Right atrium auricular region (tissue), 2 donors: Measurements from ENCODE around the gene SSX7. TPM values are rescaled to one million over a fixed set of nuclear protein-coding genes. Genes with fewer than 3 reads are reported as not detected.
"Not testable (repeated sequence)": the region's sequence is repeated elsewhere in the genome, so short reads cannot be mapped to it uniquely, and the experiment has no call there.

Source experiments
- DNase-seq: peaks from one replicate; pipeline ENCODE4 v3.0.0-alpha.2; 2019; ENCODE audit warnings: low spot score
- H3K27ac ChIP-seq, 2 donors: fragments of 200-600 bp; sonication (generic); 1 replicate in 1 of 2; 2 replicates in 1 of 2; pipeline ENCODE4 v1.5.1; 2016 to 2019
- H3K27me3 ChIP-seq, 2 donors: fragments of 200-600 bp; sonication (generic); one replicate each; pipeline versions ENCODE4 v1.5.1 to v1.6.0; 2017 to 2019
- H3K36me3 ChIP-seq: fragments of 200-600 bp; sonication (generic); one replicate; pipeline ENCODE4 v1.5.1; 2016
- H3K4me1 ChIP-seq, 2 donors: fragments of 200-600 bp; sonication (generic); one replicate each; pipeline versions ENCODE4 v1.5.1 to v1.6.0; 2017 to 2019
- H3K4me3 ChIP-seq, 2 donors: fragments of 200-600 bp; sonication (generic); 1 replicate in 1 of 2; 2 replicates in 1 of 2; pipeline ENCODE4 v1.5.1; 2017 to 2019; ENCODE audit warnings: mild to moderate bottlenecking in 1 of 2, moderate library complexity in 1 of 2
- H3K9me3 ChIP-seq, 2 donors: fragments of 200-600 bp; sonication (generic); one replicate each; pipeline ENCODE4 v1.5.1; 2019
- total RNA-seq, 2 donors: library from RNA; depleted of rRNA; stranded (reverse); fragments of >200 nt; gene quantifications; one replicate each; pipeline ENCODE4 v1.1.0, GENCODE V29; 2016
- TF ChIP-seq, protein P1 (sequence below), 2 donors: fragments of 200-600 bp; sonication (generic); IDR thresholded peaks; one replicate each; pipeline ENCODE4 v1.5.1; 2019; ENCODE audit warnings: antibody characterized with exemption in 2 of 2

The SSX7 gene, protein sequence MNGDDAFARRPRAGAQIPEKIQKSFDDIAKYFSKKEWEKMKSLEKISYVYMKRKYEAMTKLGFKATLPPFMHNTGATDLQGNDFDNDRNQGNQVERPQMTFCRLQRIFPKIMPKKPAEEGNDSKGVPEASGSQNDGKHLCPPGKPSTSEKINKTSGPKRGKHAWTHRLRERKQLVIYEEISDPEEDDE
- total RNA-seq: not detected

DNA sequence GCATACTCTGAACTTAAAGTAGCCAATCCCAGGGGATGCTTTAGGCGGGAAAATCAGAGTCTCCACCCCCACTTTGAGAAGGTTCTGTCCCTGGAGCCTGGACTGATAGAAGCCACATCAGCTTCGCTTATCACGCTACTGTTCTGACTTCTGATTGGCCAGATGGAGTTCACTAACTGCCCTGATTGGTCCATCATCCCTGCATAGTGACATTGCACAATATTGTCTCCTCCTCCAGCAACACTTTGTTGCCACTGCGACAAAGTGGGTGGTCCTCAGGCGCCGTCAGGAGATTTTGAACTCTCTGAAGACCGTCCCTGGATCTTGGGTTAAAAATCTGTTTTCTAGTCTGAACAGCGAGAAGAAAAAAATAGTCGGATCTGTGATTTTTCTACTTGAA lies at the start of gene SSX7:
TSS of gene SSX7 (minus strand) at position 101 of the 400 bp plus-strand sequence. CDS start 1,428 bp downstream, outside the sequence.
- not testable (repeated sequence) for H3K27ac ChIP-seq, H3K36me3 ChIP-seq, DNase-seq, H3K27me3 ChIP-seq, H3K4me3 ChIP-seq, H3K4me1 ChIP-seq, H3K9me3 ChIP-seq

DNA sequence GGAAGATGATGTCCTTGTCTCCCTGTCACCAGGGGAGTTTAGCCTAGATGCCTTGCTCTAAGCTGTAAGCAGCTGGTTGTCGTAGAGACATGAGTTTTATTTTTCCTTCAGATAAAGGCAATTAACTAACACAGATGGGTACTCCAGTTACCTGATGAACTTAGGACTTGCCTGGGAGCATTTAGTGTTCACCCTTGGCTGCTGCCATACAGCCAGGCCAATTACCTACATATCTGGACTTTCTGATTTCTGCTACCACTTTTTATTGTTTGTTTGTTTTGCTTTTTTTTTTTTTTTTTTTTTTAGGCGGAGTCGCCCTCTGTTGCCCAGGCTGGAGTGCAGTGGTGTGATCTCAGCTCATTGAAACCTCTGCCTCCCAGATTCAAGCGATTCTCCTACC lies 37.3 kb upstream of the SSX7 start:
- H3K4me1 ChIP-seq, H3K9me3 ChIP-seq, H3K27me3 ChIP-seq, H3K36me3 ChIP-seq, H3K27ac ChIP-seq, H3K4me3 ChIP-seq, DNase-seq: not testable (repeated sequence)

DNA sequence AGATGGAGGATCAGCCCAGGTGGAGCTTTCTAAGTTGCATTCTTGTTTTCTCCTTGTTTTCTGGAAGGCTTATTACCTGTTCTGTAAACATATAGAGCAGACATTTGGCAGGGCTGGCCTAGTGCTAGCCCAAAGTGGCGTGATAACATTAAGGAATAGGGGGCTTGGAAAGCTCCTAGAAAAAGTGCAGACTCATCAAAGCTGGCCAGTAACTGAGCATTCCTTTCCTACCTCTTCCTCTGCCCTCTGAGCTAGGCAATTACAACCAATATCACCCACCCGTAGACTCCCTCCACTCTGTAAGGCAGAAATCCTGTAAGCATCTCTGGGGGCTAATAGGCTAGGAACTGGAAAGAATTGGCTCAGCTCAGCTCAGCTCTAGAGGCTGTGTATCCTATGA lies 7.5 kb upstream of the SSX7 start:
- not testable (repeated sequence) for H3K9me3 ChIP-seq, H3K27ac ChIP-seq, H3K4me3 ChIP-seq, H3K27me3 ChIP-seq, DNase-seq, H3K4me1 ChIP-seq, H3K36me3 ChIP-seq

DNA sequence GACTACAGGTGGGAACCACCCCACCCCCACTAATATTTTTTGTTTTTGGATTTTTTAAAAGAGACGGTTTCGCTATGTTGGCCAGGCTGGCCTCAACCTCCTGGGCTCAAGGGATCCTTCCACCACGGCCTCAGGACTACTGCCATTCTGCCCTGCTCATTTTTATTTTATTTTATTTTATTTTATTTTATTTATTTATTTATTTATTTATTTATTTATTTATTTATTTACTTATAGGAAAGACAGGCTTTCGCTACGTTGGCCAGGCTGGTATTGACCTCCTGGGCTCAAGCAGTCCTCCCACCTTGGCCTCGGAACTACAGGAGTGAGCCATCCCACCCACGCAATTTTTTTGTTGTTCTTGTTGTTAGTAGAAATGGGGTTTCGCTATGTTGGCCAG lies 775 bp upstream of the SSX7 start:
- H3K4me1 ChIP-seq, H3K9me3 ChIP-seq, DNase-seq, H3K27ac ChIP-seq, H3K4me3 ChIP-seq, H3K36me3 ChIP-seq, H3K27me3 ChIP-seq: not testable (repeated sequence)

DNA sequence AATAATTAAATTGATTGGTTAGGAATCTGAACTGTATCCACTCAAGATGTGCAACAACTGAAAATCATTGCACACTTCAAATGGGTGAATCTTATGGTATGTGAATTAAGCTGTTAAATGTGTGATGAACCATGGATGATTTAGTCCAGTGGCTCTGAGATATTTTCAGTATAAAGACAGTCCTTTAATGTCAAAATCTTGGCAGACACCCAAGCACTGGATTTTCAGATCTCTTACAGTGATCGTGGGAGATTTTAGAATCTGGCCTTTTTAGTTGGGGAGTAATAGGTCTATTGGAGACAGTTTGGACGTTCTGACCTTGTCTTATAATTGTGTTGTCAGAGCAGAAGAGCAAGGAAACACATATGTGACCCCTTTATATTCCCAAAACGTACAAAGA lies 4.0 kb downstream of the SSX7 start:
- not testable (repeated sequence) for H3K9me3 ChIP-seq, H3K4me1 ChIP-seq, H3K27me3 ChIP-seq, H3K36me3 ChIP-seq, H3K4me3 ChIP-seq, DNase-seq, H3K27ac ChIP-seq

DNA sequence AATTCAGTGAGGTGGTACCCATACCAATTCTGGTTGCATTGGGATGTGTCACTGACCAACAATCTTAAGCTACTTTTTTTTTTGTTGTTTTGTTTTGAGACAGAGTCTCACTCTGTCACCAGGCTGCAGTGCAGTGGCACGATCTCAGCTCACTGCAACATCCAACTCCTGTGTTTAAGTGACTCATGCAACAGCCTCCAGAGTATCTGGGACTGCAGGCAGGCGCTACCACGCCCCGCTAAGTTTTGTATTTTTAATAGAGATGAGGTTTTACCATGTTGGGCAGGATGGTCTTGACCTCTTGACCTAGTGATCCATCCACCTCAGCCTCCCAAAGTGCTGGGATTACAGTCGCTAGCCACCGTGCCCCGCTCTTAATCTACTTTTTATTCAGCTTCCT lies 5.7 kb downstream of the SSX7 start:
- not testable (repeated sequence) for H3K4me3 ChIP-seq, DNase-seq, H3K27ac ChIP-seq, H3K36me3 ChIP-seq, H3K9me3 ChIP-seq, H3K4me1 ChIP-seq, H3K27me3 ChIP-seq

DNA sequence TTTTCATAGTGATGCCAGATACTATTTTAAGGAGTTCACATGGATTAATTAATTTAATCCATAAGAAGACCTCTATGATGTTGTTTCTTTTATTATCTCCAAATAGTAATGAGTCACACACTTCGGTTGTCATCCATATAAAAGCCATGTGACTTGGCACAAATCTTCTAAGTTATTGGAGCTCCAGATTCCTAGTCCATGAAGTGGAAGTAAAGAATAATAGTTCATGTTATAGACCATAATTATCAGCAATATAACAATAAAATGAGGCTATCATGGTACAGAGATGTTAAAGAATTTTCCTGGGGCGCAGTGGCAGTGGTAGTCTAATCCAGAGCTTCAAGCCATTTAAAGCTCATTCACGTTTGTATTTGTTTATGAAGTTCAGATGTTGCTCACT lies 26.2 kb downstream of the SSX7 start:
- H3K4me1 ChIP-seq, H3K9me3 ChIP-seq, H3K27ac ChIP-seq, H3K27me3 ChIP-seq, H3K36me3 ChIP-seq, H3K4me3 ChIP-seq, DNase-seq: not testable (repeated sequence)

DNA sequence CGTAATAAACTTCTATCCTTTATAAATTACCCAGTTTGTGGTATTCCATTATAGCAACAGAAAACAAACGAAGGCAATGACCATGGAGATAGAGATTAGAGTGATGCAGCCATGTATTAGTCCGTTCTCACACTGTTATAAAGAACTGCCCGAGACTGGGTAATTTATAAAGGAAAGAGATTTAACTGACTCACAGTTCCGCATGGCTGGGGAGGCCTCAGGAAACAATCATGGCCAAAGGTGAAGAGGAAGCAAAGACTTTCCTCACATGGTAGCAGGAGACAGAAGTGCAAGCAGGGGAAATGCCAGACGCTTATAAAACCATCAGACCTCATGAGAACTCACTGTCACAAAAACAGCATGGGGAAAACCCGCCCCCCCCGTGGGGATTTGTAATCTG lies 34.0 kb downstream of the SSX7 start:
- not testable (repeated sequence) for H3K27me3 ChIP-seq, H3K36me3 ChIP-seq, H3K4me1 ChIP-seq, H3K27ac ChIP-seq, H3K4me3 ChIP-seq, H3K9me3 ChIP-seq, DNase-seq

DNA sequence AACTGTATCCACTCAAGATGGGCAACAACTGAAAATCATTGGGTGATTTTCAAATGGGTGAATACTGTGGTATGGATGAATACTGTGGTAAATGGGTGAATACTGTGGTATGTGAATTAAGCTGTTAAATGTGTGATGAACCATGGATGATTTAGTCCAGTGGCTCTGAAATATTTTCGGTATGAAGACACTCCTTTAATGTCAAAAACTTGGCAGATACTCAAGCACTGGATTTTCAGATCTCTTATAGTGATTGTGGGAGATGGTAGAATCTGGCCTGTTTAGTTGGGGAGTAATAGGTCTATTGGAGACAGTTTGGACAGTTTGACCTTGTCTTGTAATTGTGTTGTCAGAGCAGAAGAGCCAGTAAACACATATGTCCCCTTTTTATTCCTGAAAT lies 45.7 kb downstream of the SSX7 start:
- H3K4me1 ChIP-seq: no peaks in the 10 kb centered on the region
- H3K27ac ChIP-seq: no peak overlapping the region
- H3K36me3 ChIP-seq: no peaks in the 10 kb centered on the region
- no peak overlapping the region for H3K4me3 ChIP-seq
- H3K27me3 ChIP-seq: no peaks in the 10 kb centered on the region
- H3K9me3 ChIP-seq: no peaks in the 10 kb centered on the region
- DNase-seq: no peak
- TF ChIP-seq, protein P1, sequence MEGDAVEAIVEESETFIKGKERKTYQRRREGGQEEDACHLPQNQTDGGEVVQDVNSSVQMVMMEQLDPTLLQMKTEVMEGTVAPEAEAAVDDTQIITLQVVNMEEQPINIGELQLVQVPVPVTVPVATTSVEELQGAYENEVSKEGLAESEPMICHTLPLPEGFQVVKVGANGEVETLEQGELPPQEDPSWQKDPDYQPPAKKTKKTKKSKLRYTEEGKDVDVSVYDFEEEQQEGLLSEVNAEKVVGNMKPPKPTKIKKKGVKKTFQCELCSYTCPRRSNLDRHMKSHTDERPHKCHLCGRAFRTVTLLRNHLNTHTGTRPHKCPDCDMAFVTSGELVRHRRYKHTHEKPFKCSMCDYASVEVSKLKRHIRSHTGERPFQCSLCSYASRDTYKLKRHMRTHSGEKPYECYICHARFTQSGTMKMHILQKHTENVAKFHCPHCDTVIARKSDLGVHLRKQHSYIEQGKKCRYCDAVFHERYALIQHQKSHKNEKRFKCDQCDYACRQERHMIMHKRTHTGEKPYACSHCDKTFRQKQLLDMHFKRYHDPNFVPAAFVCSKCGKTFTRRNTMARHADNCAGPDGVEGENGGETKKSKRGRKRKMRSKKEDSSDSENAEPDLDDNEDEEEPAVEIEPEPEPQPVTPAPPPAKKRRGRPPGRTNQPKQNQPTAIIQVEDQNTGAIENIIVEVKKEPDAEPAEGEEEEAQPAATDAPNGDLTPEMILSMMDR (IDR thresholded peaks at IDR 0.05): no peak

DNA sequence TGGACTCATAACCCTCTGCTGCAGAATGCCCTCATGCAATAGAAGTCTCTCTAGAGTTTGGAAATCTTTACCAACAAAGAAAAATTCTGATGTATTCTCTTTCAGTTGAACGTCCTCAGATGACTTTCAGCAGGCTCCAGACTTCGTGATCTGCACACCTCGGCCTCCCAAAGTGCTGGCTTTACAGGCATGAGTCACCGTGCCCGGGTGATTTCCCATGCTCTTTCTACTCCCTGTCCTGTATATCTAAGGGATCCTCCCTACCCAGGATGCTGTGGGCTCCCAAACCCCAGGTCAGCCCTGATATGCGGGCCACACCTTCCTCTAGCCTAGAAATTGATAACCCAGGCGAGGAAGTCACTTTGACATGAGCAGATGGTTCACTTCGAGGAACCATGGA lies 51.5 kb downstream of the SSX7 start:
- DNase-seq, H3K27me3 ChIP-seq, H3K36me3 ChIP-seq: not testable (repeated sequence)

DNA sequence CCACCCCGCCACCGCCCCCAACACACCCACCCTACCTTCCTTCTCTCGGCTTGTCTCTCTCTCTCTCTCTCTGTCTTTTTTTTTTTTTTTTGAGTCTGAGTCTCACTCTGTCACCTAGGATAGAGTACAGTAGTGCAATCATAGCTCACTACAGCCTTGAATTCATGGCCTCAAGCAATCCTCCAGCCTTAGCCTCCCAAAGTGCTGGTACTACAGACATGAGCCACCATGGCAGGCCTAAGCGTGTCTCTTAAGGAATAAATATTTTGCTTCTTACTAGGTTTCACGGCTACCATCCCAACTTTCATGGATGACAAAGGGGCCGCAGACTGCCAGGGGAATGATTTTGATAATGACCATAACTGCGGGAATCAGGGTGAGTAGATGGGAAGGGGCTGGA lies 55.8 kb downstream of the SSX7 start:
- no peaks in the 10 kb centered on the region for H3K36me3 ChIP-seq
- H3K4me3 ChIP-seq: no peak overlapping the region
- H3K4me1 ChIP-seq: no peaks in the 10 kb centered on the region
- TF ChIP-seq, protein P1 (IDR thresholded peaks at IDR 0.05): no peak
- no peak overlapping the region for H3K27ac ChIP-seq
- H3K9me3 ChIP-seq: no peaks in the 10 kb centered on the region
- no peaks in the 10 kb centered on the region for H3K27me3 ChIP-seq
- no peak for DNase-seq

More for the DNA sequence above, 51.5 kb downstream of the SSX7 start:
- not testable (repeated sequence) for H3K9me3 ChIP-seq, H3K27ac ChIP-seq, H3K4me3 ChIP-seq, H3K4me1 ChIP-seq
